ENCODE measurements around the gene IRX5.

Gene IRX5

DNA sequence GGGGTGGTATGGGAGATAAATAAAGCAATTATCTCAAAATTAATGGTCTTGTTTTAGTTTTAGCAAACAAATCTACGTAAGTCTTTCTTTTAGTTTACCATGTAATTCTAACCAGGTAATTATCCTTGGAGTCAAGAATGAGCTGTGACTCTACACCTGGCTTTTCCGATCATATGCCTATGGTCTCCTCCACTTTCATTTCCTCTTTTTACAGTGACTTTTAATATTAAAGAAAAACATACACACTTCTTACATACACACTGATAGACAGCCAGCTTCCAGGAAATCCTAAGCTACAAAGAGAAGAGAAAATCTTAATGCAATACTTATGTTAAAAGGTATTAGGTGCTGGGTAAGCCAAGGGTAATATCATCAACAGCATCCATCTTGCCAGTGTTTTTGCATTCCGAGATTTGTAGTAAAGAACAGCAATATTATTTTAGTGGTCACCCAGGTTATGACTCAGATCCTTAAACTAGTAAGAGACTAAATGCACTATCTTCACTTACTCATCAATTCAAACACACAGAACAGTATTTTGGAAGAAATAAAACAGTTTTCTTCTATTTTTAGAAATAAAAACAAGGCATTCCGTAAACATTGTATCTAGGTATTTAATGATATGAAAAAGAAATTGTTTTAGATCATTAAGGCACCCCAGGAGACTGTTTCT lies 4.4 kb upstream of the IRX5 start:
- H3K9me3 Mint-ChIP-seq: peaks cover 4% of the 10 kb centered on the region
- no peak overlapping the region for H3K27ac Mint-ChIP-seq
- H3K4me1 Mint-ChIP-seq (ENCODE audit: low read depth): peaks cover 26% of the 10 kb centered on the region
- no peak for DNase-seq
- peaks cover 5% of the 10 kb centered on the region for H3K36me3 Mint-ChIP-seq (ENCODE audit: low read depth)
- peaks cover 69% of the 10 kb centered on the region for H3K27me3 Mint-ChIP-seq
- H3K4me3 Mint-ChIP-seq: no peak overlapping the region

DNA sequence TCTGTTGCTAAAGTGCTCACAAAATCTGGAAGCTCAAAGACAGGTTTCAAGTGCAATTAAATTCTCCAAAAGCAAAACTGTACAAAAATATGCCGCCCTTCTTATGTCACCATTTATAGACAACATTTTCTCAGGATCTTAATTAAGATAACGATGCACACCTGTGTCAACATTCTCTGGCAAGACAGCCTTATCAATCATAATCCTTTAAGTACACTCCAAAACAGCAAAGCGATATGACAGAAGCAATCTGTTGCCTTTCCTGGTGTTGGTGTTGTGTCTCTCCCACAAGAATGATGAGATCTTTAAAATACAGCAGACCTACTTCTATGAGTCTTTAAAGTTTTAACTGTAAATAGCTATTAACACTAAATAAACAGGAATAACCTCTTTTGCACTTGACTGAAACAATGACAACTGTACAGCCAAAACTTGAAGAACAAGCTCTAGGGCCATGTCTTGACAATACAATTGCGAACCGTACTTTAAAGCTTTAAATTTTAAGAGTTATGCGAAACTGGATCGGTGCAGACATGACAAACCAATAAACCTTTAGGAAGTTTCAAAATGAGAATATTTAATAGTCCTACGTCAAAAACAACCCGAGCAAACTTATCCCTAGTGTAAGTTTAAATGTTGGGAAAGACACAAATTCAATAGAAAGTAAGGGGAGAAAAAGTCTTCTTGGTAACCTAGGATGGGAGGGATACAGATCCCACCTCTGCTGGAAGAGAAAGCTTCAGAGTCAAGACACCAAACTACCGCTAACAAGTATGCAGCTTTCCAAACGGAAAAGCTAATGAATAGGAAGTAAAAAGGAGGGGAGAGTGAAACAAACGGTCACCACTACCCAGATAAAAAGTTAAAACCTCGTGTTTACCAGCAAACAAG lies 3.3 kb upstream of the IRX5 start:
- DNase-seq: no peak
- H3K36me3 Mint-ChIP-seq (ENCODE audit: low read depth): peaks cover 5% of the 10 kb centered on the region
- H3K27ac Mint-ChIP-seq: no peak overlapping the region
- H3K9me3 Mint-ChIP-seq: peaks cover 4% of the 10 kb centered on the region
- H3K4me3 Mint-ChIP-seq: peak overlapping the region; percentile 71
- peaks cover 32% of the 10 kb centered on the region for H3K4me1 Mint-ChIP-seq (ENCODE audit: low read depth)
- H3K27me3 Mint-ChIP-seq: peaks cover 73% of the 10 kb centered on the region

DNA sequence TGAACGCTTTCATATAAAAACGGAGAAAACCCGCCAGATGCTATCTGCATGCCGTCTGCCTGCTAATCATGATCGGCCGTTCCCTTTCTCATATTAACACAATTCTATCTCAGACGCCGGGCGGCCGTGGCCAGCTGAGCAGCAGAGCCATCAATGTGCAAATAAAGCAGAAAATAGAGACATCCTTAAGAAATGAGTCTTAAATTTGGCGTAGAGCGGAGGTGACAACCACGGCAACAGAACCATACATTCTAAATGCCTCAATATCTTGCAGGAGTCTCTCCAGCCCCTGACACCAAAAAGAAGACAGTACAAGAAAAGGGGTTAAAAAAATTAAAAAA lies 2.7 kb upstream of the IRX5 start:
- Mint-ChIP-seq H3K27me3 (peaks cover 73% of the 10 kb centered on the region), H3K27ac (peak overlapping the region; percentile 53), H3K4me3 (peak overlapping the region; percentile 71)

GRCh38 chr16:54928411-54929089 lies 2.1 kb upstream of the IRX5 start:
- H3K9me3 Mint-ChIP-seq: peaks cover 6% of the 10 kb centered on the region
- peak; percentile 52 for DNase-seq
- H3K27me3 Mint-ChIP-seq: peaks cover 72% of the 10 kb centered on the region
- H3K36me3 Mint-ChIP-seq (ENCODE audit: low read depth): peaks cover 5% of the 10 kb centered on the region
- peaks cover 35% of the 10 kb centered on the region for H3K4me1 Mint-ChIP-seq (ENCODE audit: low read depth)
- H3K4me3 Mint-ChIP-seq: peak overlapping the region; percentile 77
- H3K27ac Mint-ChIP-seq: no peak overlapping the region

More for the DNA sequence above, 2.7 kb upstream of the IRX5 start:
- H3K36me3 Mint-ChIP-seq (ENCODE audit: low read depth): peaks cover 5% of the 10 kb centered on the region
- peak; percentile 34 for DNase-seq
- peaks cover 6% of the 10 kb centered on the region for H3K9me3 Mint-ChIP-seq
- peaks cover 35% of the 10 kb centered on the region for H3K4me1 Mint-ChIP-seq (ENCODE audit: low read depth)

DNA sequence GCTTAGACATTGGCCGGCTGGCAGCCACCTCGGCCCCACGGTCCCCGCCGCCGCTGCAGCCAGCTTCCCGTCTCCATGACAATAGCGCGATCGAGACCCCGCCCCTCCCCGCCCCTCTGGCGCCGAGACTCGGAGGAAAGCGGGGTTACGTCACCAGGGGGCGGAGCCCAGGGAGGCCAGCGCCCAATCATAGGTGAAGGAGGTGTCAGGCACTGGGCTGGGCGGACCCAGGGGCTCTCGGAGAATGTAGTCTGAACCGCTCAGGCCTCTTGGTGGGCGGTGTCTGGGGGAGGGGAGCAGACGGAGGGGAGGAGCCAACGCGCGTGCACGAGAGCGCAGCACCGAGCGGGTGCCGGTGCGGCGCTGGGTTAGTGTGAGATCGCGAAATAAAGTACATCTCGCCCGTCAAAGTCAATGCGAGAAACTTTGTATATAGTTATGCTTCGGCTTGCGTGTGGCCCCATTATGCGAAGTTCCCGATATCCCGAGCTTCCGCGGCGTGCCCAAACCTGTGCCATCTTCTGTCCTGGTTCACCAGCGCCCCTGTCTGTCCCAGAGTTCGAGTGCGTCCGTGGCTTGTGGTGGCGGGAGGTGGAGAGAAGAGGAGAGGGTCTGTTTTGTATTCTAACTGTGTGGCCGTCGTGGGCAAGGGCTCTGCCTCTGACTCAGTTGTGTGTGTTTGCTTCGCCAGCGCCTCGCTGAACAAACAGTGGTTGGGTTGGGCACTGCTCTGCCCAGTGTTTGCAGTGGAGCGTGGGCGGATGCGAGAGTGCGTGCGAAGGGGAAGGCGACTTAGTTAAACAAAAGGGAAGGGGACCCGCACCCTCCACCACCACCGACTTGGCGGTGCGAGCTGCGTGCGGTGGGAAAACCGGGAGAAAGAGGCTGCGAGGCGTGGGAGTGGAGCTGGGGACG lies 1.3 kb upstream of the IRX5 start:
- DNase-seq: peak; percentile 96
- Mint-ChIP-seq H3K9me3 (peaks cover 6% of the 10 kb centered on the region), H3K4me1 (ENCODE audit: low read depth) (peaks cover 35% of the 10 kb centered on the region), H3K36me3 (ENCODE audit: low read depth) (peaks cover 5% of the 10 kb centered on the region), H3K27ac (peak overlapping the region; percentile 52), H3K27me3 (peaks cover 77% of the 10 kb centered on the region), H3K4me3 (peak overlapping the region; percentile 77)

DNA sequence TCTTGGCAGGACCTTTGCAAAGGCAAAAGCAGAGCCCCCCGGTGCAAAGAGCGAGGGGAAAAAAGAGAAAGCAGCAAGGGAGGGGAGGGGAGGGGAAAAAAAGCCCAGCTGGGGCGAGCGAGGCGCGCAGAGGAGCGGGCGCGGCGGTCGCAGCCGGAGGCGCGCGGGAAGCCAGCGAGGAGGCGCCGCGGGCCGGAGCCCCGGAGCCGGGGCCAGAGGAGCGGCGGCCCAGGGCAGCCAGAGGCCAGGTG lies 129 bp downstream of the IRX5 start:
- Mint-ChIP-seq H3K36me3 (ENCODE audit: low read depth) (peaks cover 5% of the 10 kb centered on the region), H3K27ac (peak overlapping the region; percentile 69), H3K9me3 (peaks cover 6% of the 10 kb centered on the region), H3K4me1 (ENCODE audit: low read depth) (peaks cover 35% of the 10 kb centered on the region), H3K27me3 (peaks cover 81% of the 10 kb centered on the region), H3K4me3 (peak overlapping the region; percentile 77)
- no peak for DNase-seq

- H3K36me3 Mint-ChIP-seq (ENCODE audit: low read depth): peaks cover 5% of the 10 kb centered on the region
- peak overlapping the region; percentile 41 for H3K4me3 Mint-ChIP-seq
- H3K27me3 Mint-ChIP-seq: peaks cover 81% of the 10 kb centered on the region
- H3K4me1 Mint-ChIP-seq (ENCODE audit: low read depth): peaks cover 36% of the 10 kb centered on the region
- H3K9me3 Mint-ChIP-seq: peaks cover 6% of the 10 kb centered on the region
- DNase-seq: peak; percentile 52
- H3K27ac Mint-ChIP-seq: peak overlapping the region; percentile 40
These were observed 702 bp downstream of the IRX5 start for GRCh38 chr16:54931120-54932014.

DNA sequence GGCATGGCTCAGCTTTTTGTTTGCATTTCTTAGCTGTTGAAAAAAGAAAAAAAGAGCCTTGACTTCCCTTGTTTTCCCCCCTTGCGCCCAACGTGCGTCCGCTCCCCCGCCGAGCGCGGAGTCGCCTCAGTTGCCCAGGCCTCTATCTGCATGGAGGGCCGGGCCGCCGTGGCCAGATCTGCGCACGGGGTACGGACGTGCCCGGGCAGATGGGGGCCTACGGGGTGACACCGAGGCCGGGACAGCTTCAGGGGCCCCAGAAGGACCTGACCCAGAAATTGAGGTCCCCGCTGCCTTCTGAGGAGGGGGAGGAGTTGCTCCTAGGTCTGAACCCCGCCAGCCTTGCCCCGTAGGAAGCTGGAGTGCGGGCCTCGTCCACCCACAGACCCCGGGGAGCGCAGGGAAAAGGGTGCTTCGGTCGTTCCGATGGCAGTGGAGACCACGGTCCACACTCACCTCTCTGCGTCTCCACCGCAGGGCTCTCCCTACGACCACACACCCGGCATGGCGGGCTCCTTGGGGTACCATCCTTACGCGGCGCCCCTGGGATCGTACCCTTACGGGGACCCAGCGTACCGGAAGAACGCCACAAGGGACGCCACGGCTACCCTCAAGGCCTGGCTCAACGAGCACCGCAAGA lies 1.5 kb downstream of the IRX5 start:
- peak overlapping the region; percentile 74 for H3K27ac Mint-ChIP-seq
- peaks cover 81% of the 10 kb centered on the region for H3K27me3 Mint-ChIP-seq
- peaks cover 43% of the 10 kb centered on the region for H3K4me1 Mint-ChIP-seq (ENCODE audit: low read depth)
- DNase-seq: no peak
- peaks cover 6% of the 10 kb centered on the region for H3K9me3 Mint-ChIP-seq
- peaks cover 5% of the 10 kb centered on the region for H3K36me3 Mint-ChIP-seq (ENCODE audit: low read depth)
- H3K4me3 Mint-ChIP-seq: peak overlapping the region; percentile 41

- Mint-ChIP-seq H3K4me3 (peak overlapping the region; percentile 18), H3K9me3 (peaks cover 6% of the 10 kb centered on the region), H3K27me3 (peaks cover 81% of the 10 kb centered on the region), H3K27ac (peak overlapping the region; percentile 74), H3K36me3 (ENCODE audit: low read depth) (peaks cover 5% of the 10 kb centered on the region), H3K4me1 (ENCODE audit: low read depth) (peaks cover 44% of the 10 kb centered on the region)
- no peak for DNase-seq
These were observed 2.1 kb downstream of the IRX5 start for GRCh38 chr16:54932737-54933254.

DNA sequence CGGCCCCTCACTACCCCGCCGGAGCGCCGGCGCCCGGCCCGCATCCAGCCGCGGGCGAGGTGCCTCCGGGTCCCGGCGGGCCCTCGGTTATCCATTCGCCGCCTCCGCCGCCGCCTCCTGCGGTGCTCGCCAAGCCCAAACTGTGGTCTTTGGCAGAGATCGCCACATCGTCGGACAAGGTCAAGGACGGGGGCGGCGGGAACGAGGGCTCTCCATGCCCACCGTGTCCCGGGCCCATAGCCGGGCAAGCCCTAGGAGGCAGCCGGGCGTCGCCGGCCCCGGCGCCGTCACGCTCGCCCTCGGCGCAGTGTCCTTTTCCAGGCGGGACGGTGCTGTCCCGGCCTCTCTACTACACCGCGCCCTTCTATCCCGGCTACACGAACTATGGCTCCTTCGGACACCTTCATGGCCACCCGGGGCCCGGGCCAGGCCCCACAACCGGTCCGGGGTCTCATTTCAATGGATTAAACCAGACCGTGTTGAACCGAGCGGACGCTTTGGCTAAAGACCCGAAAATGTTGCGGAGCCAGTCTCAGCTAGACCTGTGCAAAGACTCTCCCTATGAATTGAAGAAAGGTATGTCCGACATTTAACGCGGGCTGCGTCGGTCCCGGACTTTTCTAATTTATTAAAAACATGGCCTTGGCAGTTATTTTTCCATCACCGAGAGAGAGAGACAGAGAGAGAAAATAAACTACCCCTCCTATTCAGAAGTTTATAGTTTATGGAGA lies 2.8 kb downstream of the IRX5 start:
- Mint-ChIP-seq H3K27ac (peak overlapping the region; percentile 44), H3K27me3 (peaks cover 81% of the 10 kb centered on the region), H3K4me3 (no peak overlapping the region), H3K36me3 (ENCODE audit: low read depth) (peaks cover 5% of the 10 kb centered on the region), H3K4me1 (ENCODE audit: low read depth) (peaks cover 43% of the 10 kb centered on the region), H3K9me3 (peaks cover 6% of the 10 kb centered on the region)
- no peak for DNase-seq

- DNase-seq: no peak
- Mint-ChIP-seq H3K36me3 (ENCODE audit: low read depth) (no peaks in the 10 kb centered on the region), H3K4me1 (ENCODE audit: low read depth) (peaks cover 36% of the 10 kb centered on the region), H3K4me3 (no peak overlapping the region), H3K27me3 (peaks cover 87% of the 10 kb centered on the region), H3K9me3 (peaks cover 2% of the 10 kb centered on the region), H3K27ac (no peak overlapping the region)
These were observed 4.0 kb downstream of the IRX5 start for GRCh38 chr16:54934481-54935265.

All from activated T-cell treated with anti-CD3 and anti-CD28 coated beads, Interleukin-2, amount 50 U/mL, for 24 hours (primary cell).